Stimulated activated CD8-positive, alpha-beta memory T cell treated with anti-CD3 and anti-CD28 coated beads, Interleukin-12 subunit alpha, Interleukin-12 subunit beta, amount 100 ng/mL, for 1 hour (primary cell): ENCODE data around the gene ZC3HAV1.
"Not testable (repeated sequence)": the region's sequence is repeated elsewhere in the genome, so short reads cannot be mapped to it uniquely, and the experiment has no call there.

Experiments used
- DNase-seq: peaks from one replicate; pipeline ENCODE4 v3.0.0-alpha.2; 2020; ENCODE audit warnings: low read depth

Gene ZC3HAV1

GRCh38 chr7:139109188-139109982, at the start of gene ZC3HAV1:
Gene ZC3HAV1, minus strand, starts transcription at chr7:139109720. Its CDS starts 389 bp downstream, at chr7:139109331.
- DNase-seq, result peak; percentile 82

GRCh38 chr7:139153832-139154231, 44.3 kb upstream of the ZC3HAV1 start:
- no peak for DNase-seq

GRCh38 chr7:139152149-139152548, 42.6 kb upstream of the ZC3HAV1 start:
- no peak for DNase-seq

DNA sequence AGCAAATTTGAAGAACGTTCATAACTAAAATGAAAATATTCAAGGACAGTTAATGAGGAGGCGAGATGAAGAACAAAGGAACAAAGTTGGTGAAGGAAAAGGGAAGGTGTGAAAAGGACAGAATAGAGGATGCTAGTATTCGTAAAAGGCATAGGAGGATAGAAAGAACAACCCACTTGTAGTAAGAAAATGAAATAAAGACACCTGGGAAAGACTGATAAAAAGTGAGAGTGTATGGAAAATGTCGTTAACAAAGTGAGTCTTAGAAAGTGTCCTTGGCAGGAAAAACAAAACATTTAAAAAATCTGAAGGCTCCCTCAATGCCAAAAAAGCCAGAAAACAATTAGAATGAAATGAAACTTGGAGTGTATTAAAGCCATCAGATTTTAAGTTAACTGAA, 29.6 kb upstream of the ZC3HAV1 start:
- no peak for DNase-seq

GRCh38 chr7:139133335-139134139, 24.0 kb upstream of the ZC3HAV1 start:
- peak; percentile 73 for DNase-seq

GRCh38 chr7:139132887-139133286, 23.4 kb upstream of the ZC3HAV1 start:
- DNase-seq, result no peak

DNA sequence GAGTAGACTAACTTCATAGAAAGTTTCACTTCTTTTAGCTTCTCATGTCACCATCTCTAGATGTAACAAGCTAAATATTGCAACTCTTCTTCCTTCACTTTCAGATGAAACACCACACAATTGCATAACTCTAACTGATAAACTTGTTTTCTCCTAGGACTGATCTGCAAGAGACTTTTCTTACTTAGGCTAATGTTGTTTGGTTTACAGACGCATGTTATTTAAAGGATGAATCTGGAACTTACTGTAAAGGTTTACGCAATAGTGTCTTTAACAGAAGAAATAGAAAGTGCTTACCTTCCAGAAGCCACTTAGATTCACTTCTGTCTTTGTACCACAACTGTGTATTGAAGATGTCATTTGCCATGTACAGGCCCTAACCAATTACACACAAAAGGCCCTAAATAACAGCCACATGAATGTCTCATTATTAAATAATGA, 22.1 kb upstream of the ZC3HAV1 start:
- DNase-seq, result no peak

DNA sequence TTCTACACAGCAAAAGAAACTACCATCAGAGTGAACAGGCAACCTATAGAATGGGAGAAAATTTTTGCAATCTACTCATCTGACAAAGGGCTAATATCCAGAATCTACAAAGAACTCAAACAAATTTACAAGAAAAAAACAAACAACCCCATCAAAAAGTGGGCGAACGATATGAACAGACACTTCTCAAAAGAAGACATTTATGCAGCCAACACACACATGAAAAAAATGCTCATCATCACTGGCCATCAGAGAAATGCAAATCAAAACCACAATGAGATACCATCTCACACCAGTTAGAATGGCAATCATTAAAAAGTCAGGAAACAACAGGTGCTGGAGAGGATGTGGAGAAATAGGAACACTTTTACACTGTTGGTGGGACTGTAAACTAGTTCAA, 20.3 kb upstream of the ZC3HAV1 start:
- not testable (repeated sequence) for DNase-seq

GRCh38 chr7:139127648-139128047, 18.1 kb upstream of the ZC3HAV1 start:
- no peak for DNase-seq

DNA sequence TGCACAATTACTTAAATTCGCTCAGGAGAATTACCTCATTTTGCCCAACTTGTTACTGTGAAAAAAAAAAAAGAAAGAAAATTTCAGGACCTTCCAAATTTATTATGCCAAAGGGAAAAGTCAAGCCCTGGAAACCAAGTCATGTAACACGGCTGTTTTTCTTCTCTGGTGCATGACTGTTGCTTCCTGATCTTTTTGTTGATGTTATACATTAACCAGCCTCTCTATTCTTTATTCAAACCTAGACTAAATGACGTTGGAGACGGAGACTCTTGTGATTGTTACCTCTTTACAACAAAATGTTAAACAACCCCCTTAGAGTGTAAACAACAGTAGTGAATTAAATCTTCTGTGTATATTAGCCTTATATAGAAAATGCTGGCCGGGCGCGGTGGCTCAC, 16.1 kb upstream of the ZC3HAV1 start:
- no peak for DNase-seq

- DNase-seq, result not testable (repeated sequence)
These were observed 15.5 kb upstream of the ZC3HAV1 start for GRCh38 chr7:139124995-139125394.

DNA sequence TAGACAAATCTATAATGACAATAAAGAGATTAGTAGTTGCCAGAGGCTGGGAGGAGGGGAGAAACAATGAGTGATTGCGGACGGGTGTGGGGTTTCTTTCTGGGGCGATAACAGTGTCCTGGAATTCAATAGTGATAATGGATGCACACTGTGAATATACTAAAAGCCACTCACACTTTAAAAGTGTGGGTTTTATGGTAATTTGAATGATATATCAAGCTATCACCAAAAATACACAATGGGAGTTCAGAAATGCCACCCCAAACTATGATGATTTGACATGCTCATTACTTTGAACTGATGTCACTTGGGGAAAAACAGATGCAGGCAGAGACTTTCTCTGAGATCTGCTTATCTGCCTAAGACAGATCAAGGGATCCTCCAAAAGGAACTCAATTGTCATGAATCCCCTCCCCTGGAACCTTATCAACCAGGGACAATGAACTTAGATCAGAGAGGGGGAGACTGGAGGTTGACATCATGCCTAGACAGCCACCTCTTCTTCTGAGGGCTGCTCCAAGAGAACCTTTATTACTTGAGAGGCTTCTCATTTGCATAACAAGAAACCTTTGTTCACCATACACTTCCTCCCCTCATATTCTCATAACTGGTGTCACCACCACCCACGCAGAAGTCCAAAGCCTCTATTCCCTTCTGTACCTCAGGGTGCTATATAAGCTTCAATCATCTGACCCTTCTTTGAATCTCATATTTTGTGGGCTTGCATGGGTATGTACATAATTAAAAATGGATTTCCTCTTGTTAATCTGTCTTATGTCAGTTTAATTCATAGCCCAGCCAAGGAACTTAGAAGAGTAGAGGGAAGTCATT, 14.8 kb upstream of the ZC3HAV1 start:
- DNase-seq, result no peak

DNA sequence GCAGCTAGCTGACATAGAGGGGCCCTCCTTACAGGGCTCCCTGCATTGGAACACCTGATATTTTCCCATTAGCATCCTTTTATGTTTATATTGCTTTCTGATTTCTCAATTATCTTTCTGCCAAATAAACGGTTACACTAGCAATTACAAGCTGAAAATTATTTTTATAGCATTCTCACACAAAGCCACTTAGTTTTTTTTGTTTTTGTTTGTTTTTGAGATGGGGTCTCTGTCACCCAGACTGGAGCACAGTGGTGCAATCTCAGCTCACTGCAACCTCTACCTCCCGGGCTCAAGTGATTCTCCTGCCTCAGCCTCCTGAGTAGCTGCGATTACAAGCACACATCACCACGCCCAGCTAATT, 9.9 kb upstream of the ZC3HAV1 start:
- DNase-seq, result no peak

DNA sequence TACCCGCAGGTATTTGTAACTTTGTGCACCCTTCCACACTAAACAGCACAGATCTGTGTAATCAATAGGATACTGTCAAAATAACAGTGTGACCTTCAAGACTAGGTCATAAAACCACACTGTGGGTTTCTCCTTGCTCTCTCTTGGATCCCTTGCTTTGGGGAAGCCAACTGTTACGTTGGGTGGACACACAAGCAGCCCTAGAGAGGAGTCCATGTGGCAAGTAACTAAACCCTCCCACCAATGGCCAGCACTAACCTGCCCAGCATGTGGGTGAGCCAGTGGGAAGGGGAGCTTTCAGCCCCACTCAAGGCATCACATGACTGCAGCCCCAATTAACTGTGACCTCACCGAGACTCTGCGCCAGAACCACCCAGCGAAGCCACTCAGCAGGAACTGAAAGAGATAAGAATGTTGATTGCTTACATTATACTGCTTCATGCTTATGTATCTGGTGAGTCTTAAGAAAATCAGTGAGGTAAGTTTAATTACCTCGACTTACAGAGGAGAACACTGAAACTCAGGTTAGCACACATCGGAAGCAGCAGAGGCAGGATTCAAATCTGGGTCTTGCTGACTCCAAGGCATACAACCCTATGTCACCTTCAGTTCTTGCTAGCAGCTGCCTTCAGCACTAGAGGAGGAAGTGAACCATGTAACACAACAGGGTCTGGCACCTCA, 9.4 kb upstream of the ZC3HAV1 start:
- no peak for DNase-seq

DNA sequence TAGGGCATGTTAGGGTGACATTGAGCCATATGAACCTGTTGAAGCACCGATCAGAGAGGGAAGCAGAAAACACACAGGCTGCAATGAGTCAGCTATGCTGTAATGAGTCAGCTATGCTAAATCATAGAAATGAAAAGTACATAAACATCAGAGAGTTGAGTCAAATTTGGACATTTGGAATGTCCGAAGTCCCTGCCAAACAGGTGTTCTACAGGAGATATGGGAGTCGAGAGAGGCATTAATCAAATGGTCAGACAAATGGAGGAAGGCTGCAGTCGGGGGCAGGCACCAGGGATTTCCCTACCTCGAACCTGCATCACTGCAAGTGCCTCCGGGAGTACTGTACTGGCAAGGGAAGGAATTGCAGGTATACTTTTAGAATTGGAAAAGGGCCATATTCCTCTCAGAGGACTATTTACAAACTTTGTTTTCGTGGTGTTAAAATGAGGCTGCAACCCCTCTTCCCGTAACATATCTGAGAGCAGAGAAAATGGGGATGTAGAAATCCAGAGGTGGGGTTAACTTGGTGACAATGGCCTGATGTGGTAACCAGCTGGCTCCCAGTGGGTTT, 8.8 kb upstream of the ZC3HAV1 start:
- DNase-seq, result no peak

- DNase-seq, result no peak
These were observed 8.2 kb upstream of the ZC3HAV1 start for GRCh38 chr7:139117599-139118233.

GRCh38 chr7:139116999-139117398, 7.5 kb upstream of the ZC3HAV1 start:
- no peak for DNase-seq

- DNase-seq, result no peak
These were observed 5.6 kb upstream of the ZC3HAV1 start for GRCh38 chr7:139115104-139115503.

DNA sequence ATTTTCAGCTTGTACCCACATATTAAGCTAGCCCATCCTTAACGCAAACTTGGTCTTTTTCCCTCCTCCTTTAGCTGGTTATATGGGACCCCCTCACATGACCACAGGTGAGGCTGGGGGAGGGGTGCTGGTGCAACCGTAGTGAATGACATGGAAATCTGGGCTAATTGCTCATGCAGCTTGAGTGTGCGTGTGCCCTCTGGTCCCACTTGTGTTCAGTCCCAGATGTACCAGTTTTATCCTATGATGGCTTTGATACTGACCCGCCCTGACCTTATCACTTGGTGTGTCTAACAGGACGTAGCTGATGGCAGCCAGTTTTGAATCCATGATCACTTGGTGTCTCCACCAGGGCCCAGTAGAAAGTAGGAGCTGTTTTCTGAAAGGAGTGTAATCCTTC, 5.1 kb upstream of the ZC3HAV1 start:
- no peak for DNase-seq

DNA sequence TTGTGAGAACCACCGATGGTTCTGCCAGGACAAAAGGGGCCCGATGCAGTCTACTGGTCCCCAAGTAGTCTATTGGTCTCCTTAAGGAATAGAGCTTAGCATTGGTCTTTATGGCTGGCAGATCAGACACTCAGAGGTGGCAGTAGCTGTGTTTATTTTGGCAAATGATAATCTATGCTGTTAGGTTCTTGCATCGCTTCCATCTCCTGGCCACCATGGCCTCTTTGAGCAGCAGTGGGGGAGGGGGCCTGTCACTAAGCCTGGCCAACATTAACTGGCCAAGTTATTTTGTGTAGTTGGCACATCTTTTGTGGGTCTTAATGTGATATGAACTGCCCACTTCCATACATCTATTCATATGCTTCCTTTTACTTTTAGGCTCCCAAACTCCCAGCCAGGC, 4.5 kb upstream of the ZC3HAV1 start:
- DNase-seq, result no peak

DNA sequence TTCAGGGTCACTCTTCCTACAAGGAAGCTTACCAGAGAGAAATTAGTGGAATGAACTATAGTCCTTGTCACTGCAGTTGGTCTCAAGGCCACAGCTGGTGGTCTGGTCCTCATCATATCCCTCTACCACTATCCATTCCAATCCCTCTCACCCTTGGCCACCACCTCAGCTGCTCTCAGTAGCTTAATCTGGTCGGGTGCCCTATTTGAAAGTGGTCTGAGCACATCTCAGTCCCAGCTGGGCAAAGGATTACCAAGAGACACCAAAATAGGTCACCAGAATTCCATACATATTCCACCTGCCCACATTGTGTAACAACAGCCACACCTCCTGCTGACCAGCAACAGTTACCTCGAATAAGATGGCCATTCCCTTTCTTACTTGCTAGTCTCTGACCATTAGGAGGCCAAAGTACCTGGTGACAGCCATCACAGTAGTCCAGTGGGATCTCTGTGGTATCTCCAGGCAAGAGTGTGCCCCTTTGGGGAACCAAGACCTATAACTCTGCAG, 3.3 kb upstream of the ZC3HAV1 start:
- no peak for DNase-seq
